ENCODE data around the gene SDF4.

- TF ChIP-seq POLR2A (IDR thresholded peaks at IDR 0.05) (no peak), CTCF (IDR thresholded peaks at IDR 0.05) (no peak)
Observed at GRCh38 chr1:1178794-1179331, 52.9 kb downstream of the SDF4 start.
